ENCODE measurements around the gene RANBP10. TPM values are rescaled to one million over a fixed set of nuclear protein-coding genes. Genes with fewer than 3 reads are reported as not detected.
A peak's percentile ranks its signal among the peaks of the same experiment; 100 is the strongest.

RANBP10 gene
- total and polyA plus RNA-seq, 2 of the 13 experiments (the other 11 are each of a cell fraction or from before 2014, with no cell fraction given) = 9.2 to 22.7 TPM

DNA sequence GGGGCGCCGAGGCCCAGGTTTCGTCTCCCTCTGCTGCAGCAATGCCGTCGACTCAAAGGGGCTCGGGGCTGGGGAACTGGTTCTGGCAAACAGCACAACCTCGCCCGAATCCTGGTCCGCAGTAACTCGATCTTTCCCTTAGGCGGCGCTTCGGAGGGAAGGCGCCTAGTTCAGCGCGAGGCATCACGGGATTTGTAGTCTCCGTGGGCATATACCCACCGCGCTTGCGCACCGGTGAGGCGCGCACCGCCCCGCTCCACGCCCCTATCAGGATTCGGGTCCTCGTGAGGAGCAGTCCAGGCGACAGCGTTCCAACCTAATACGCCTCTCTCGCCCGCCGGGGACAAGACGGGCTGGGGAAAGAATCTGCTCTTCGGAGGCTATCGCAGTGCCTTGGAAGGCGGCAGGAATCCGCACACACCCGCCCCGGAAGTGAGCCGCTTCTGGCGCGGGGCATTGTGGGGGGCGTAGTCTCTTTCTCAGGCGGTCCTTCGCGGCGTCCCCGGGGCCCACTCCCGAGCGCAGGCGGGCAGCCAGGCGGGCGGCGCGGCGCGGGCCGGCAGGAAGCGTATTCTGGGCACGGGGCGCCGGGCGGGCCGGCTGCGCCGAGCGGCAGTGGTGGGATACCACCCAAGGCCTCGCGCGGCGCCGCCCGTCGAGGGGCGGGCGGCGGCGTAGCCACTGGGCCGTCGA, 35.6 kb upstream of the RANBP10 start, which contains the start of gene THAP11 (continued):
- 0 out of 2 replicates have a peak, but pooled peaks have one; percentile 24 for TF ChIP-seq RFXANK (CRISPR knock-in tag; IDR thresholded peaks at IDR 0.05)
- no peak for TF ChIP-seq ATRX (CRISPR knock-in tag; IDR thresholded peaks at IDR 0.05; ENCODE audit: borderline replicate concordance)
- TF ChIP-seq KLF15 (CRISPR knock-in tag; IDR thresholded peaks at IDR 0.05; ENCODE audit: borderline replicate concordance) = no peak
- TF ChIP-seq MXD1 (CRISPR knock-in tag; IDR thresholded peaks at IDR 0.05) = peak; percentile 15
- TF ChIP-seq RARA (CRISPR knock-in tag; IDR thresholded peaks at IDR 0.05) = 0 out of 2 replicates have a peak, but pooled peaks have one; percentile 12
- 0 out of 2 replicates have a peak, but pooled peaks have one; percentile 93 for TF ChIP-seq ZNF567 (CRISPR knock-in tag; IDR thresholded peaks at IDR 0.05; ENCODE audit: borderline replicate concordance)
- TF ChIP-seq, protein P1, sequence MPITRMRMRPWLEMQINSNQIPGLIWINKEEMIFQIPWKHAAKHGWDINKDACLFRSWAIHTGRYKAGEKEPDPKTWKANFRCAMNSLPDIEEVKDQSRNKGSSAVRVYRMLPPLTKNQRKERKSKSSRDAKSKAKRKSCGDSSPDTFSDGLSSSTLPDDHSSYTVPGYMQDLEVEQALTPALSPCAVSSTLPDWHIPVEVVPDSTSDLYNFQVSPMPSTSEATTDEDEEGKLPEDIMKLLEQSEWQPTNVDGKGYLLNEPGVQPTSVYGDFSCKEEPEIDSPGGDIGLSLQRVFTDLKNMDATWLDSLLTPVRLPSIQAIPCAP (CRISPR knock-in tag; IDR thresholded peaks at IDR 0.05; ENCODE audit: low read depth) = no peak
- TF ChIP-seq, protein P2, sequence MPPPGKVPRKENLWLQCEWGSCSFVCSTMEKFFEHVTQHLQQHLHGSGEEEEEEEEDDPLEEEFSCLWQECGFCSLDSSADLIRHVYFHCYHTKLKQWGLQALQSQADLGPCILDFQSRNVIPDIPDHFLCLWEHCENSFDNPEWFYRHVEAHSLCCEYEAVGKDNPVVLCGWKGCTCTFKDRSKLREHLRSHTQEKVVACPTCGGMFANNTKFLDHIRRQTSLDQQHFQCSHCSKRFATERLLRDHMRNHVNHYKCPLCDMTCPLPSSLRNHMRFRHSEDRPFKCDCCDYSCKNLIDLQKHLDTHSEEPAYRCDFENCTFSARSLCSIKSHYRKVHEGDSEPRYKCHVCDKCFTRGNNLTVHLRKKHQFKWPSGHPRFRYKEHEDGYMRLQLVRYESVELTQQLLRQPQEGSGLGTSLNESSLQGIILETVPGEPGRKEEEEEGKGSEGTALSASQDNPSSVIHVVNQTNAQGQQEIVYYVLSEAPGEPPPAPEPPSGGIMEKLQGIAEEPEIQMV (CRISPR knock-in tag; IDR thresholded peaks at IDR 0.05; ENCODE audit: low read depth) = no peak
- no peak for TF ChIP-seq RORA (CRISPR knock-in tag; IDR thresholded peaks at IDR 0.05)
- no peak for TF ChIP-seq RAD51 (IDR thresholded peaks at IDR 0.05; ENCODE audit: borderline replicate concordance)
- no peak for TF ChIP-seq TEF (CRISPR knock-in tag; IDR thresholded peaks at IDR 0.05)
- TF ChIP-seq SNAPC5 (CRISPR knock-in tag; IDR thresholded peaks at IDR 0.05; ENCODE audit: borderline replicate concordance) = peak; percentile 45; the same call in 1 of the 2 replicates
- peak; percentile 99 for TF ChIP-seq CTCF (CRISPR knock-in tag; IDR thresholded peaks at IDR 0.05)
- TF ChIP-seq ZNF337 (CRISPR knock-in tag; IDR thresholded peaks at IDR 0.05; ENCODE audit: borderline replicate concordance, low read depth) = no peak
- no peak; the same call in 1 of the 2 replicates for TF ChIP-seq ISL2 (CRISPR knock-in tag; IDR thresholded peaks at IDR 0.05)

Data from HepG2 (cell line).